Measurements from ENCODE around the gene EOMES.
"Not testable (repeated sequence)": the region's sequence is repeated elsewhere in the genome, so short reads cannot be mapped to it uniquely, and the experiment has no call there.

Gene EOMES

DNA sequence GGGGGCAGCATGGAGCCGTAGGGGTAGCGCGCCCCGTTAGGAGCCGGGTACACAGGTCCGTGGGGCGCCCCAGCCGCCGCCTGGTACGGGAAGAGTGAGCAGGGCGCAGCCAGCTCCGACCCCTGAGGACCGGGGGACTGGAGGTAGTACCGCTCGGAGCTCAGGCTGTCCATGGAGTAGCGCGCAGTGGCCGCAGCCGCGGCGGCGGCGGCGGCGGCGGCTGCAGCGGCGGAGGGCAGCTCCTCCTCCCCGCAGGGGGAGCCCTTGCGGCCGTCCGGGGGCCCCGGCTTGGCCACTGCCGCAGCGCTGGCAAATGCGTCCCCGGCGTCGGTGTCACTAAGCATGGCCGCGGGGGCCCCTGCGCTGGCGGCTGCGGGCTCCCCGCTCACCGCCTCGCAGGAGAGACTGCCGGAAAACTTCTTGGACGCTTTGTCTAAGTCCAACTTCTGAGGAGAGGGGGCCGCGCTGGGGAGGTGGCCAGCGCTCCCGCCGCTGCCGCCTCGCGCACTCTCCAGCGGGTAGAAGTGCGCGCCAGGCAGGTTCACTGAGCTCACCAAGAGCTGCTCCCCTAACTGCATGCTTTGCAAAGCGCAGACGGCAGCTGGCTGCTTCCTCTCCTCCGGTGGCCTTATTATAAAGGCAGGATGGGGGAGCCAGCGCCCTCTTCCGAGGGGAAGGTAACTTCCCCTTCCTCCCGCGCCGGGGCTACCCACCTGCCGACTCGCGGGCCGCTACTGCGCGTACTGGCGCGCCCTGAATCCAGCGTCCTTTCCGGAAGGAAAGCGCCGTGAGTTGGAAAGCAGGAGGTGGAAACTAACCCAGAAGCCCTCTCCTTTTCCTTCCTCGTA, at the start of gene EOMES:
EOMES (minus strand) TSS at position 607 of the 848 bp plus-strand sequence; CDS start at position 578, 29 bp downstream.
- peak within 1 kb of the TSS; percentile 80 for H3K4me3 Mint-ChIP-seq
- H3K36me3 Mint-ChIP-seq (ENCODE audit: low read depth): peaks cover 3% of the 10 kb centered on the region
- peaks cover 42% of the 10 kb centered on the region for H3K4me1 Mint-ChIP-seq (ENCODE audit: low read depth)
- peak; percentile 82 for DNase-seq
- no peaks in the 10 kb centered on the region for H3K9me3 Mint-ChIP-seq
- H3K27ac Mint-ChIP-seq: peak within 1 kb of the TSS; percentile 59
- peaks cover 73% of the 10 kb centered on the region for H3K27me3 Mint-ChIP-seq

DNA sequence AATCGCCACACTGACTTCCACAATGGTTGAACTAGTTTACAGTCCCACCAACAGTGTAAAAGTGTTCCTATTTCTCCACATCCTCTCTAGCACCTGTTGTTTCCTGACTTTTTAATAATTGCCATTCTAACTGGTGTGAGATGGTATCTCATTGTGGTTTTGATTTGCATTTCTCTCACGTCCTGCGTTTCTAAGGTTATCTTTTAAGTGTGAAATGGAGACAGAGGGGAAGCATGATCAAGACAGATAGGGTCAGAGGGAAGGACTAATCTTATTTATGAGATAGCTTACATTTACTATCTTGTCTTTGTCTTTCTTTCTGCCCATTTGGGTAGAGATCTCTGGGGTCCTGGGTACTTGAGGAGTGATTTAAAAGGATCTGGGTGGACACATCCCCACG, 48.3 kb upstream of the EOMES start:
- not testable (repeated sequence) for H3K4me1 Mint-ChIP-seq (ENCODE audit: low read depth); H3K27ac Mint-ChIP-seq; H3K36me3 Mint-ChIP-seq (ENCODE audit: low read depth); DNase-seq; H3K4me3 Mint-ChIP-seq; H3K27me3 Mint-ChIP-seq; H3K9me3 Mint-ChIP-seq

DNA sequence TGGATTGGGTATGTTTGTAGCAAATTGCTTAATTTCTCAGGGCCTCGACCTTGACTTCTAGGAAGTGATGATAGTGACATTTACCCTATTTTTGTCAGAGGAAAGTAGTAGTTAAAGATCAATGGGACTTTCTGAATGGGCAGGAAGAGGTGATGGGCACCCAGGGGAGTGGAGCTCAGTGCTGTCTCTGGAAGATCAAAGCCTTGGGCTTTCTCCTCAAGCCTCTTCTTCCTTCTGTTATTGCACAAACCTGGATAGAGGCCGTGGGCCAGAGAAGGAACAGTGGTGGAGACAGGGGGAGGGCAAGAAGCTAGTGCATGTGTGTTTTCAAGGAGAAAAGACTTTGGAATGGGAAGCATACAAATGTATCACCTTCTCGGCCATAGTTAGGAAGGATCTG, 44.9 kb upstream of the EOMES start:
- Mint-ChIP-seq H3K36me3 (ENCODE audit: low read depth) (no peaks in the 10 kb centered on the region), H3K27ac (no peak overlapping the region), H3K4me1 (ENCODE audit: low read depth) (peaks cover 6% of the 10 kb centered on the region), H3K9me3 (no peaks in the 10 kb centered on the region), H3K27me3 (no peaks in the 10 kb centered on the region), H3K4me3 (no peak overlapping the region)
- no peak for DNase-seq

DNA sequence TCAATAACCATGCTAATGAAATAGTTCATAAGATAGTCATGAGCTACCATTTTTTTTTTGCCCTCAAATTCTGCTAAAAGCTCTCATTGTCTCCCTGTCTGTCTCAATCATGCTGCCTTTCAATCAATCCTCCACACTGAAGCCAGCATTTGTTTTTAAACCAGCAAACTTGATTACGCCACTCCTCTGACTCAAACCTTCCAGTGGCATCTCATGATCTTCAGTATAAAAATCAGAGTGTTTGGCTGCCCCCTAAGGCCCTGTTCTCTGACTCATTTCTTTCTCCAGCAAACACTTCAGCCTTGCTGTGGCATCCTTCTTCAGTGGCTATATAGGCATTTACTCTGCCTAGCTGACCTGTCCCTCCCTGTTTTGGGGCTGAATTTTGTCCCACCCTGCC, 36.0 kb upstream of the EOMES start:
- Mint-ChIP-seq H3K4me1 (ENCODE audit: low read depth) (peaks cover 7% of the 10 kb centered on the region), H3K36me3 (ENCODE audit: low read depth) (no peaks in the 10 kb centered on the region), H3K27me3 (no peaks in the 10 kb centered on the region), H3K27ac (no peak overlapping the region), H3K9me3 (peaks cover under 1% of the 10 kb centered on the region), H3K4me3 (no peak overlapping the region)
- DNase-seq: no peak

DNA sequence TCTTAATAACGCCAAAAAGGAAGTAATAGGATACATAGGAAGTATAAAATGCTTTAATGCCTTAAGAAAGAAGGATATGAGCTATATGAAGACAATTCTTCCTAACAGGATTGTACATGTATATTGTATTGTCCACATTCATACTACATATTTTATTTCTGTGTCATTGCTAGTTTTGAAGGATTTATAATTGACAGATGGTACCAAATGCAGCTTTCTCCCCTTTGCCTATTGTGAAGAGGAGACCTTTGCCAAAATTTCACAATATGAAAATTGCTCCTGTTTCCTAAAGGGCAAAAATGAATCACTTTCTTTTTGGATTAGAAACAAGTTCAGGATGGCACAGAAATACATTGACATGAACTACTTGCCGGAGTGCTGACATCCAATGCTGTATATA, 34.8 kb upstream of the EOMES start:
- DNase-seq: no peak
- no peak overlapping the region for H3K27ac Mint-ChIP-seq

DNA sequence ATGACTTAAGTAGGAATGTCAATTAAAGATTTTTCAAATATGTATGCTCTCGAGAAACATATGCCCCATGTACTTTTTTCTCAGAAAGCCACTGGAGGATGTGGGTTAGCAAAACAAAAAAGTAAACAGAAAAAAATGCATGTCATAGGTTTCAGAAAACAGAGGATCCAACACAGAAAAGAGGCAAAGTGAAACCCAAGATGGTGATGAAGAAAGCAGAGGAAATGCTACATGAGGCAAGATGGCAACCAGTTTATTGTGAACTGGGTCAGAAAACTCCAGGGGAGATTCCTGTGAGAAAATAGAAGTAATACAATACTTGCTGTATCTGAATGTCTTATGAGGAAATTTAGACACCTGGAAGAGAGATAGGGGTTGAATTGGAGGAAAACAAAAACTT, 30.8 kb upstream of the EOMES start:
- Mint-ChIP-seq H3K27ac (peak overlapping the region; percentile 30), H3K27me3 (no peaks in the 10 kb centered on the region)

More for the DNA sequence above, 34.8 kb upstream of the EOMES start:
- Mint-ChIP-seq H3K36me3 (ENCODE audit: low read depth) (no peaks in the 10 kb centered on the region), H3K27me3 (no peaks in the 10 kb centered on the region), H3K9me3 (peaks cover 4% of the 10 kb centered on the region), H3K4me3 (no peak overlapping the region), H3K4me1 (ENCODE audit: low read depth) (peaks cover 14% of the 10 kb centered on the region)

DNA sequence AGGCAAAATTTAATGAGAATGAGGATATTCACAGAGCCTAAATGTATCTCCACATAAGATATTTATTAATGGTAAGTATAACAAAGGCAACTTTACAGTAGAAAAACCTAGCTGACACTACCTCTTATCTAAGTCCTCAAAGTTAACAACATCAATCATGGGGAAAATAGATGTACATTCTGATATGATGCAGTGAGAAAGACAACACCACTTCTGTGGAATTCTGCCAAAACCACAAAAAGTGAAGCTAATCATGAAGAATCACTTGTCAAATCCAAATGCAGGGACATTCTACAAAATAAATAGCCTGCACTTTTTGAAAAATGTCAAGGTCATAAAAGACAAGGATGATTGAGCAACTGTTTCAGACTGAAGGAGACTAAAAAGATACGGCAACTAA, 27.5 kb upstream of the EOMES start:
- Mint-ChIP-seq H3K4me3 (no peak overlapping the region), H3K36me3 (ENCODE audit: low read depth) (no peaks in the 10 kb centered on the region), H3K9me3 (peaks cover 11% of the 10 kb centered on the region), H3K4me1 (ENCODE audit: low read depth) (peaks cover 15% of the 10 kb centered on the region), H3K27me3 (no peaks in the 10 kb centered on the region), H3K27ac (no peak overlapping the region)
- no peak for DNase-seq

More for the DNA sequence above, 30.8 kb upstream of the EOMES start:
- Mint-ChIP-seq H3K36me3 (ENCODE audit: low read depth) (no peaks in the 10 kb centered on the region), H3K4me1 (ENCODE audit: low read depth) (peaks cover 15% of the 10 kb centered on the region), H3K9me3 (peaks cover 11% of the 10 kb centered on the region), H3K4me3 (no peak overlapping the region)
- DNase-seq: no peak

DNA sequence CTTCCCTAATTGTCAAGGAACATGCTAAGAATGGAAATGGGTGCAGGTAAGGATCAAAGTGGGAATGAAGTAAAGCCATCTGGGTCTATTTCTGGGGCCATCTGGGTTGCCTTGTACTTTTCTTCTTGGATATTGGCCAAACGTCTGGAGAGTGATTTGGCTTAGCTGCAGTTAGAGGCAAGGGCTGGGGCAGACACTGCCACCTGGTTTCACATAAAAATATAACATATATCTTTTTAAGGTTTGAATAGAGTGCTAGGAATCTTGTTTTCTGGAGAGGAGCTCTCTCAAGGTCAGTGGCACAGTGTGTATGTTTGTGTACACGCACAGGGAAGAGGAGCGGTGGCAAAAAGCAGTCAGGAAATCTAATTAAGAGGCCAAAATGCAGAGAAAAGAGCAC, 24.7 kb upstream of the EOMES start:
- Mint-ChIP-seq H3K36me3 (ENCODE audit: low read depth) (no peaks in the 10 kb centered on the region), H3K27me3 (no peaks in the 10 kb centered on the region), H3K9me3 (peaks cover 11% of the 10 kb centered on the region), H3K27ac (no peak overlapping the region), H3K4me1 (ENCODE audit: low read depth) (peaks cover 6% of the 10 kb centered on the region), H3K4me3 (no peak overlapping the region)
- no peak for DNase-seq

DNA sequence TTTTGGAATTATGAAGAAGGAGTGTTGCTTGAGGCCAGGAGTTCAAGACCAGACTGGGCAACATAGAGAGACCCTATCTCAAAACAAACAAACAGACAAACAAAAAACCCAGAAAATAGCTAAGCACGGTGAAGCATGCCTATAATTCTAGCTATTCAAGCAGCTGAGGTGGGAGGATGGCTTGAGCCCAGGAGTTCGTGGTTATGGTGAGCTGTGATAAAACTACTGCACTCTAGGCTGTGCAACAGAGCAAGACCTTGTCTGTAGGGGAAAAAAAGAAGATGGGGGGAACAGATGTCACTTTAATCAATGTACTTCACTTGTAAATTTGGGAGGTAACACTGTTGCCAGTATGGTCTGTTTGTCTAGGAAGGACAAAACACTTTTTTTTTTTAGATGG, 18.7 kb upstream of the EOMES start:
- Mint-ChIP-seq H3K4me3 (no peak overlapping the region), H3K27ac (no peak overlapping the region), H3K36me3 (ENCODE audit: low read depth) (no peaks in the 10 kb centered on the region), H3K9me3 (peaks cover 4% of the 10 kb centered on the region), H3K27me3 (peaks cover 3% of the 10 kb centered on the region), H3K4me1 (ENCODE audit: low read depth) (no peaks in the 10 kb centered on the region)
- no peak for DNase-seq

DNA sequence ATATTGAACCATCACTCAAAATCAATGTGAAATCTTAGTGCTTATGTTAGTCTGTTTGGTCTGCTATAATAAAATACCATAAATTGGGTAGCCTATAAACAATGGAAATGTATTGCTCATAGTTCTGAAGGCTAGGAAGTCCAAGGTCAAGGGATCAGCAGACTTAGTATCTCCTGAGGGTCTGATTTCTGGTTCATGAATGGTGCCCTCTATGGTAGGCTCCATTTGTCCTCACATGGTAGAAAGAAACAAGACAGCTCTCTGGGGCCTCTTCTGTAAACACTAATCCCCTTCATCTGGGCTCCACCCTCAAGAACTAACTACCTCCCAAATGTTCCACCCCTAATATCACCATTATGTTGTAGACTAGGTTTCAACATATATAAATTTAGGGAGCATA, 15.0 kb upstream of the EOMES start:
- Mint-ChIP-seq H3K27ac (no peak overlapping the region), H3K4me1 (ENCODE audit: low read depth) (no peaks in the 10 kb centered on the region), H3K4me3 (no peak overlapping the region), H3K27me3 (peaks cover 3% of the 10 kb centered on the region), H3K9me3 (no peaks in the 10 kb centered on the region), H3K36me3 (ENCODE audit: low read depth) (no peaks in the 10 kb centered on the region)
- no peak for DNase-seq

DNA sequence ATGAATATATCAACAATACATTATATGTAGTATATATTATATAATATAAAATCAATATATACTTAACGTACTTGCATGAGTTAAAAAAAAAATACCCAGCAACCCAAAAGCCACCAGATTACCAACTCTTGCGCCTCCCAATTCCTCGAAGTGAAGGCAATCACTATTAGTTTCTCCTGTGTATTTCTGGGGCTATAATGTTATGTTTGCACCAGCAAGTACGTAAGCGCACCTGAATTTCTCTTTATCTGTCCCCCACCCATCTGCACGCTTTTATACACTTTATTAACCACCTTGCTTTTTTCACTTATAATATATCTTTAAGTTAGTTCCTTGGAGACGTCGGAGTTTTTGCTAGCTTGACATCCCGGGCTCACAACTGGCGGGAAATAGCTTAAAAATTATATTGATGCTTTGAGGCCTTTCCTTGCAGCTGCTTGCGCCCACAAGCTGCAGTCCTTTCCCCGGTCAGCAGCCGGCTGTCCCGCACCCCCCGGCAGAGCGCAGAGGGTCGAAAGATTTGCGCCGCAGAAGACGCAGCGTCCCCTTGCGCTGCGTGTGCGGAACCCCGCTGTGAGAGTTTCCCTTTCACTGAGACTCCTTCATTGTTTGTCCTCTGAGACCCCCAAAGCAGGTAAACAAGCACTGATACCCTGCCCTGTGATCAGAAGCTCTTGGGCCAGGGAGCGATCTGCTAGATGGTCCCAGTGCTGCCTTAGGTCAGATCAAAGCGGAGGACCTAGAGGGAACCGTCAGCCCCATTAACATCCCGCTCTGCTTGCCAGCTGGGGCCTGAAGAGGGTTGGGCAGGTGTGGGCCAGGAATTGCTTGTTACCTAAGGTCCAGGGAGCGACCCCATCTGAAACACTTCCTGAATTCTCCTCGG, 8.9 kb upstream of the EOMES start:
- no peaks in the 10 kb centered on the region for H3K9me3 Mint-ChIP-seq
- H3K4me1 Mint-ChIP-seq (ENCODE audit: low read depth): peaks cover 35% of the 10 kb centered on the region
- H3K27me3 Mint-ChIP-seq: peaks cover 61% of the 10 kb centered on the region
- no peaks in the 10 kb centered on the region for H3K36me3 Mint-ChIP-seq (ENCODE audit: low read depth)
- H3K4me3 Mint-ChIP-seq: no peak overlapping the region
- no peak for DNase-seq
- no peak overlapping the region for H3K27ac Mint-ChIP-seq

DNA sequence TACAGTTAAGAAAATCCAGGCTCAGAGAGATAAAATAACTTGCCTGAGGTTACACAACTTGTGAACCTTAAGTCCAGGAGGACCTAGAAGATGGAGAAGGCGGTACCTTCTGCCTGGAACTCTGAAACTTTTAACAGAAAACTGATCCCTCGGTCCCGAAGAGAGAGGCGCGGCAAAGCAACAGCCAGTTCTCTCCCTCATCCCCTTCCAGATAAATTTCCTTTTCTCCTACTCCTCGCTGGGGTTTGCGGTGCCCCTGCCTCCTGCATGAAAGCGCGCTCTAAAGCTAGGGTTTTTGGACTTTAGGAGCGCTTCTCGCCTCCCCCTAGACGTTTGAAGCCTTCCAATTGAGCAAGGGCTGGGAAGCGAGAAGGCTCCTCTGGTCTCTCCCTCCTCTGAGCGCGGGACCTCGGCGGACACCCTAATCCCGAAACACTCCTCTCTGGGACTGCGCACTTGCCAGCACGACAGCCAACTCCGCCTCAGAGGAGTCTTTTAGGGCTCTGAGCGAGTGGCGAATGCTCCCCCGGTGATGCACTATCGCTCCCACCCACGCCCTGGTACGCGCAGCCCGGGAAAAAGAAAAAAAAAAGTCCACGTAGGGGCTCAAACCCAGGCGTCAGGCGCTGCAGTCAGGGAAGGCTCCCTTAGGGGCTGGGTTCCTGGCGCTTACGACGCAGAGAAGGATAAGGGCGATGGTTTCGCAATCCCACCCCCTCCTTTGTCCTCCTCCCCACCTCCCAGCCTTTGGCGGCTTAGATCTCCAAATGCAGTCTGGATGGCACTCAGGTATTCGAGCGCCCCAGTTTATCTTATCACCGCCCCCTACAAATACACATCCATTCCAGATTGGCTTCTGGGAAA, 7.9 kb upstream of the EOMES start:
- DNase-seq: peak; percentile 59
- H3K27ac Mint-ChIP-seq: no peak overlapping the region
- H3K4me3 Mint-ChIP-seq: peak overlapping the region; percentile 67
- peaks cover 69% of the 10 kb centered on the region for H3K27me3 Mint-ChIP-seq
- H3K4me1 Mint-ChIP-seq (ENCODE audit: low read depth): peaks cover 35% of the 10 kb centered on the region
- no peaks in the 10 kb centered on the region for H3K36me3 Mint-ChIP-seq (ENCODE audit: low read depth)
- no peaks in the 10 kb centered on the region for H3K9me3 Mint-ChIP-seq

DNA sequence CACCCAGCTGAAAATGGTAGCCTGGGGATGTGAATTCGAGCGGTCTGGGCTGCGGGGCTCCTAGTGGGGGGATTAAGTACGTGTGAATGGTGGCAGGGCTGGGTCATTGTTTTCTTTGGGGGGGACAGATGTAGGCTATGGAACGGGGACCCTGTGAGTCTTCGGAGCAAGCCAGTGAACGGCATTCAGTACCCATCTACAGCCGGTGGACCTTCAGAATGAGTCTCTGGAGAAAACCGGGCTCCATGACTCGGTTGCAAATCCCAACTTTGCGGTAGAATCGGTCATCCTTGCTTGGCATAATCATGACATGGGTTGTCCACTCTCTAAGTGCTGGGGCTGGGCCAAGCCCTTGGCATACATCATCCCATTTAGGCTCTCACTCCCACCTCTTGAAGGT, 7.2 kb upstream of the EOMES start:
- H3K27ac Mint-ChIP-seq: no peak overlapping the region
- no peaks in the 10 kb centered on the region for H3K36me3 Mint-ChIP-seq (ENCODE audit: low read depth)
- H3K27me3 Mint-ChIP-seq: peaks cover 76% of the 10 kb centered on the region
- H3K4me3 Mint-ChIP-seq: peak overlapping the region; percentile 67
- H3K4me1 Mint-ChIP-seq (ENCODE audit: low read depth): peaks cover 39% of the 10 kb centered on the region
- H3K9me3 Mint-ChIP-seq: no peaks in the 10 kb centered on the region
- no peak for DNase-seq
